ENCODE measurements around the gene PKP4. TPM values are rescaled to one million over a fixed set of nuclear protein-coding genes. Genes with fewer than 3 reads are reported as not detected.

The PKP4 gene
- total and polyA plus RNA-seq, 9 of the 15 experiments (the other 6 are each of a cell fraction or from before 2014, with no cell fraction given): 24.6 to 99.1 (median 74.0) TPM

GRCh38 chr2:158567208-158567607, 110.5 kb downstream of the PKP4 start:
- Histone ChIP-seq H3K27me3 (ENCODE audit: control insufficient read depth in 2 of 2, insufficient read depth in 2 of 2, low read length in 2 of 2) (no peaks in the 10 kb centered on the region), H3K4me1 (replicated peaks in 1 of 2; ENCODE audit: control insufficient read depth in 2 of 2, insufficient read depth in 2 of 2, low read length in 2 of 2) (no peaks in the 10 kb centered on the region), H4K20me1 (replicated peaks; ENCODE audit: control insufficient read depth, insufficient read depth, low read length) (no peaks in the 10 kb centered on the region), H3K79me2 (ENCODE audit: control insufficient read depth, insufficient read depth, low read length) (no peaks in the 10 kb centered on the region; the same call in 2 of the 3 replicates), H3K4me3 (no peak overlapping the region), H3K4me2 (ENCODE audit: insufficient read depth, low read length) (no peak overlapping the region), H3K36me3 (ENCODE audit: control insufficient read depth, insufficient read depth, low read length) (0 out of 3 replicates have a peak, but pooled peaks cover 2% of the 10 kb centered on the region), H3K9ac (ENCODE audit: insufficient read depth in 1 of 2, low read depth in 2 of 2, low read length in 2 of 2) (no peak overlapping the region), H3K27ac (ENCODE audit: extremely low read depth, low read depth, low read length) (no peak overlapping the region), H2AFZ (ENCODE audit: low read depth, low read length) (no peak overlapping the region), H3K9me3 (replicated peaks; ENCODE audit: control insufficient read depth, insufficient read depth, low read depth, low read length) (0 out of 2 replicates have a peak, but pooled peaks cover 2% of the 10 kb centered on the region), H3K9me1 (ENCODE audit: control insufficient read depth, insufficient read depth, low read length) (no peaks in the 10 kb centered on the region)
- no peak for FAIRE-seq
- TF ChIP-seq HMBOX1 (IDR thresholded peaks at IDR 0.05): 0 out of 2 replicates have a peak, but pooled peaks have one; percentile 22
- TF ChIP-seq PHF21A (IDR thresholded peaks at IDR 0.05; ENCODE audit: borderline replicate concordance, low read depth): no peak
- in situ Hi-C loops (cut with MboI): no loop called here
- BruUV-seq (replicated peaks): no TSS peak
- ChIA-PET CTCF (ENCODE audit: low intra/inter-chr PET ratio) (interaction anchor here (0.6 kb wide), 1 partner anchor 22 kb away, joined by 3 read pairs; no protein-coding TSS in a partner anchor), POLR2A (no interaction called here)
- 81% methylated on average over 2 of the region's 2 CpGs for WGBS (ENCODE audit: insufficient coverage, low coverage, missing lambda C conversion rate)
- no peak for DNase-seq (ENCODE audit: extremely low read depth in 1 of 4, low spot score in 3 of 4)
- intact Hi-C loops (cut with micrococcal nuclease): no loop called here
- no peak for ATAC-seq

DNA sequence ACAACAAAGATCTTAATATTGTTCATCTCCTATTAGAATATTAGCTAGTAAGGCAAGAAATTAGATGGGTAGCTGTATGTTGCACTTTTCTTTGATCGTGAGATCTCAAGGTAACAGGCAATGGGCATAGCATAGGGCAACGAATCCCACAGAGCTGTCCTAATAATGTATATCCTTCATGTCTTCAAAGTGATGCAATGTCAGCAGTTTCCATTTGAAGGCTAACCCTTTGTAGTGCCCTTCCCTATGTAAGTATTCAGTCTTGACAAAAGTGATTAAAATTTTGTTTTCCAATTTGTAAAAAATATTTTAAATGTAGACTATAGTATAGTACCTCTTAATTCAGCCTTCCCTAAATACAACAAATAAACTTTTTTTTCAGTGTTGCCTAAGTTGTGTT, 112.5 kb downstream of the PKP4 start:
- H4K20me1 ChIP-seq (replicated peaks; ENCODE audit: control insufficient read depth, insufficient read depth, low read length): no peaks in the 10 kb centered on the region
- no peak overlapping the region for H3K4me3 ChIP-seq
- no peak overlapping the region for H2AFZ ChIP-seq (ENCODE audit: low read depth, low read length)
- 84% methylated on average over 2 of the region's 2 CpGs for WGBS (ENCODE audit: insufficient coverage, low coverage, missing lambda C conversion rate)
- ChIA-PET POLR2A (interaction anchor here (1.0 kb wide), 1 partner anchor 10 kb away, joined by 3 read pairs; no protein-coding TSS in a partner anchor), CTCF (ENCODE audit: low intra/inter-chr PET ratio) (no interaction called here)
- no peaks in the 10 kb centered on the region for H3K27me3 ChIP-seq (ENCODE audit: control insufficient read depth in 2 of 2, insufficient read depth in 2 of 2, low read length in 2 of 2)
- H3K9me3 ChIP-seq (replicated peaks; ENCODE audit: control insufficient read depth, insufficient read depth, low read depth, low read length): 0 out of 2 replicates have a peak, but pooled peaks cover 2% of the 10 kb centered on the region
- no peak overlapping the region for H3K27ac ChIP-seq (ENCODE audit: extremely low read depth, low read depth, low read length)
- intact Hi-C loops (cut with micrococcal nuclease) (no loop called here), in situ Hi-C loops (cut with MboI) (no loop called here)
- no peak for FAIRE-seq
- H3K9ac ChIP-seq (ENCODE audit: insufficient read depth in 1 of 2, low read depth in 2 of 2, low read length in 2 of 2): no peak overlapping the region
- H3K9me1 ChIP-seq (ENCODE audit: control insufficient read depth, insufficient read depth, low read length): no peaks in the 10 kb centered on the region
- DNase-seq (ENCODE audit: extremely low read depth in 1 of 4, low spot score in 3 of 4): no peak
- no peak for ATAC-seq
- BruUV-seq (replicated peaks): no TSS peak
- no peaks in the 10 kb centered on the region for H3K4me1 ChIP-seq (replicated peaks in 1 of 2; ENCODE audit: control insufficient read depth in 2 of 2, insufficient read depth in 2 of 2, low read length in 2 of 2)
- 0 out of 3 replicates have a peak, but pooled peaks cover 2% of the 10 kb centered on the region for H3K36me3 ChIP-seq (ENCODE audit: control insufficient read depth, insufficient read depth, low read length)
- H3K79me2 ChIP-seq (ENCODE audit: control insufficient read depth, insufficient read depth, low read length): no peaks in the 10 kb centered on the region; the same call in 2 of the 3 replicates
- no peak overlapping the region for H3K4me2 ChIP-seq (ENCODE audit: insufficient read depth, low read length)
- TF ChIP-seq NKRF (IDR thresholded peaks at IDR 0.05; ENCODE audit: borderline replicate concordance) (no peak), GTF2A2 (tag; IDR thresholded peaks at IDR 0.05) (no peak), MAFK (IDR thresholded peaks at IDR 0.05; ENCODE audit: low read length) (peak; percentile 62), RBM15 (IDR thresholded peaks at IDR 0.05; ENCODE audit: insufficient read depth, low read length) (no peak), MAFF (IDR thresholded peaks at IDR 0.05; ENCODE audit: low read length) (peak; percentile 67), ARNT (IDR thresholded peaks at IDR 0.05) (no peak), ZNF316 (IDR thresholded peaks at IDR 0.05) (peak; percentile 76), RBM22 (IDR thresholded peaks at IDR 0.05; ENCODE audit: low read depth, low read length, poor library complexity, severe bottlenecking) (no peak), MAFG (tag; conservative IDR thresholded peaks at IDR 0.05) (peak; percentile 41), C11orf30 (IDR thresholded peaks at IDR 0.05; ENCODE audit: low read depth) (peak; percentile 47; the same call in 1 of the 2 replicates)
- TF ChIP-seq, protein P1, sequence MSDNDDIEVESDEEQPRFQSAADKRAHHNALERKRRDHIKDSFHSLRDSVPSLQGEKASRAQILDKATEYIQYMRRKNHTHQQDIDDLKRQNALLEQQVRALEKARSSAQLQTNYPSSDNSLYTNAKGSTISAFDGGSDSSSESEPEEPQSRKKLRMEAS (CRISPR knock-in tag; IDR thresholded peaks at IDR 0.05): no peak
